ENCODE data around the gene TRIM72.
"Not testable (repeated sequence)": the region's sequence is repeated elsewhere in the genome, so short reads cannot be mapped to it uniquely, and the experiment has no call there.

The TRIM72 gene

GRCh38 chr16:31269973-31270372 is 56.1 kb downstream of the TRIM72 start:
- H3K9me3 ChIP-seq (ENCODE audit: control insufficient read depth, insufficient read depth, low read length); H3K9ac ChIP-seq (ENCODE audit: low read depth, low read length); H3K36me3 ChIP-seq (ENCODE audit: insufficient read depth, low read length): not testable (repeated sequence)
- H3K4me1 ChIP-seq (ENCODE audit: insufficient read depth, low read length), result peaks cover 25% of the 10 kb centered on the region

DNA sequence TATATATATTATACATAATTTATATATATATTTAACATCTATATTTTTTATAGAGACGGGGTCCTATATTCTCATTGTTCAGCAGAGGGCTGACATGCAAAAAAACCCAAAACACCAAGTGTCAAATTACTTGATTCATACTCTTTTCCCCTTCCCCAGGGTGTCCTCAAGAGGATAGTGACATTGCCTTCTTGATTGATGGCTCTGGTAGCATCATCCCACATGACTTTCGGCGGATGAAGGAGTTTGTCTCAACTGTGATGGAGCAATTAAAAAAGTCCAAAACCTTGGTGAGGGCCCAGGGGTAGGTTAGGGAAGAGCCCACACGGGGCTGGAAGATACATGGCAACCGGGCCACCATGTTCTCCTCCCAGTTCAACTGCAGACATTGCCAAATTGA is 56.9 kb downstream of the TRIM72 start:
- Histone ChIP-seq H3K9me3 (ENCODE audit: control insufficient read depth, insufficient read depth, low read length) (no peaks in the 10 kb centered on the region), H3K36me3 (ENCODE audit: insufficient read depth, low read length) (no peaks in the 10 kb centered on the region), H3K9ac (ENCODE audit: low read depth, low read length) (no peak overlapping the region), H3K4me1 (ENCODE audit: insufficient read depth, low read length) (peaks cover 17% of the 10 kb centered on the region)

DNA sequence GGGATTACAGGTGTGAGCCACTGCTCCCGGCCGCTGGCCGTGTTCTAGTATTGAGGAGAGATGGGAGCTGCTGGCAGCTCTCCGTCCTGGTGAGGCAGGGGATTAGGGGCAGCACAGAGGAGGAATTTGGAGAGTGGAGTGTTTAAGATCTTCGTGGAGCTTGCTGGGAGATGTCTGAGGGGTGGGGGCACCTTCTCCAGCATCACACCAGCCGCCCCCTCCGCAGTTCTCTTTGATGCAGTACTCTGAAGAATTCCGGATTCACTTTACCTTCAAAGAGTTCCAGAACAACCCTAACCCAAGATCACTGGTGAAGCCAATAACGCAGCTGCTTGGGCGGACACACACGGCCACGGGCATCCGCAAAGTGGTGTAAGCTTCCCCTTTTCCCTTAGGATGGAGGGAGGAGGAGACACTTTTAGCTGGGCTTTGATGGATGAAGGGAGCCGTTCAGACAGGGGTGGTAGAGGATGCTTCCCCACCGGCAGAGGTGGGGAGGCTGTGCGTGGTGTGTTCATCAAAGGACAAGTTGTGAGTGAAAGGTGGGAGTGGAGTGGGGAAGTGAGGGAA is 57.8 kb downstream of the TRIM72 start:
- no peaks in the 10 kb centered on the region for H3K36me3 ChIP-seq (ENCODE audit: insufficient read depth, low read length)
- H3K9ac ChIP-seq (ENCODE audit: low read depth, low read length), result no peak overlapping the region
- peaks cover 14% of the 10 kb centered on the region for H3K4me1 ChIP-seq (ENCODE audit: insufficient read depth, low read length)
- no peaks in the 10 kb centered on the region for H3K9me3 ChIP-seq (ENCODE audit: control insufficient read depth, insufficient read depth, low read length)

GRCh38 chr16:31273187-31273586 is 59.3 kb downstream of the TRIM72 start:
- Histone ChIP-seq H3K9me3 (ENCODE audit: control insufficient read depth, insufficient read depth, low read length) (no peaks in the 10 kb centered on the region), H3K9ac (ENCODE audit: low read depth, low read length) (no peak overlapping the region), H3K4me1 (ENCODE audit: insufficient read depth, low read length) (peaks cover 1% of the 10 kb centered on the region; the same call in 1 of the 2 replicates), H3K36me3 (ENCODE audit: insufficient read depth, low read length) (no peaks in the 10 kb centered on the region)

- Histone ChIP-seq H3K4me1 (ENCODE audit: insufficient read depth, low read length) (no peaks in the 10 kb centered on the region), H3K36me3 (ENCODE audit: insufficient read depth, low read length) (no peaks in the 10 kb centered on the region), H3K9ac (ENCODE audit: low read depth, low read length) (no peak overlapping the region), H3K9me3 (ENCODE audit: control insufficient read depth, insufficient read depth, low read length) (no peaks in the 10 kb centered on the region)
Observed at GRCh38 chr16:31273676-31274075, 59.8 kb downstream of the TRIM72 start.

- H3K36me3 ChIP-seq (ENCODE audit: insufficient read depth, low read length), result no peaks in the 10 kb centered on the region
- H3K4me1 ChIP-seq (ENCODE audit: insufficient read depth, low read length), result no peaks in the 10 kb centered on the region
- no peaks in the 10 kb centered on the region for H3K9me3 ChIP-seq (ENCODE audit: control insufficient read depth, insufficient read depth, low read length)
- no peak overlapping the region for H3K9ac ChIP-seq (ENCODE audit: low read depth, low read length)
Observed at GRCh38 chr16:31274831-31275816, 61.2 kb downstream of the TRIM72 start.

GRCh38 chr16:31276600-31276999 is 62.7 kb downstream of the TRIM72 start:
- H3K9me3 ChIP-seq (ENCODE audit: control insufficient read depth, insufficient read depth, low read length), result no peaks in the 10 kb centered on the region

DNA sequence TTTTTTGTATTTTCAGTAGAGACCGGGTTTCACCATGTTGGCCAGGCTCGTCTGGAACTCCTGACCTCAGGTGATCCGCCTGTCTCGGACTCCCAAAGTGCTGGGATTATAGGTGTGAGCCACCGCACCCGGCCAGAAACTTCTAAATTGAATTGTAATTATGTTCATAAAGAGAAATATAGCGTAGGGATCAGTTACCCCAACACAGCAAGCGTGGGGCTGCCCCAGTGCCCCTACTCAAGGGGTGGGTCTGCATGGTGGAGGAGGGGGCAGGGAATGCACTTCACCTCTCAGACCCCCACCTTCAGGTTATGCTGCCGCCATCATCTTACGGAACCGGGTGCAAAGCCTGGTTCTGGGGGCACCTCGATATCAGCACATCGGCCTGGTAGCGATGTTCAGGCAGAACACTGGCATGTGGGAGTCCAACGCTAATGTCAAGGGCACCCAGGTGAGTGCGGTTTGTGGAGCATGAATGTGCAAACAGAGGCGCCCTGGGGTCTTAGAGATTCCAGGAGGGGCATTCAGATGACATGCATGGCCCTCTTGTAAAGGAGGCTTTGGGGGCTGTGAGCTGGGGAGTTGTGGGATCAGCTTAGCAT is 63.8 kb downstream of the TRIM72 start:
- H3K9ac ChIP-seq (ENCODE audit: low read depth, low read length), result no peak overlapping the region
- no peaks in the 10 kb centered on the region for H3K4me1 ChIP-seq (ENCODE audit: insufficient read depth, low read length)
- H3K36me3 ChIP-seq (ENCODE audit: insufficient read depth, low read length), result no peaks in the 10 kb centered on the region
- no peaks in the 10 kb centered on the region for H3K9me3 ChIP-seq (ENCODE audit: control insufficient read depth, insufficient read depth, low read length)

More at GRCh38 chr16:31276600-31276999, 62.7 kb downstream of the TRIM72 start:
- Histone ChIP-seq H3K4me1 (ENCODE audit: insufficient read depth, low read length) (no peaks in the 10 kb centered on the region), H3K36me3 (ENCODE audit: insufficient read depth, low read length) (no peaks in the 10 kb centered on the region), H3K9ac (ENCODE audit: low read depth, low read length) (no peak overlapping the region)

- not testable (repeated sequence) for H3K9me3 ChIP-seq (ENCODE audit: control insufficient read depth, insufficient read depth, low read length); H3K36me3 ChIP-seq (ENCODE audit: insufficient read depth, low read length); H3K9ac ChIP-seq (ENCODE audit: low read depth, low read length); H3K4me1 ChIP-seq (ENCODE audit: insufficient read depth, low read length)
Observed at GRCh38 chr16:31278853-31279252, 64.9 kb downstream of the TRIM72 start.

Measured in ES-I3 (cell line).